NCI-H2227 treated with DMSO at 0.1 percent for 48 hours (cell line): Measurements from ENCODE around the gene BBX.

Experiments used
- DNase-seq: peaks from one replicate; lab custom pipeline; 2025; lab: John Stamatoyannopoulos, UW

Gene BBX

DNA sequence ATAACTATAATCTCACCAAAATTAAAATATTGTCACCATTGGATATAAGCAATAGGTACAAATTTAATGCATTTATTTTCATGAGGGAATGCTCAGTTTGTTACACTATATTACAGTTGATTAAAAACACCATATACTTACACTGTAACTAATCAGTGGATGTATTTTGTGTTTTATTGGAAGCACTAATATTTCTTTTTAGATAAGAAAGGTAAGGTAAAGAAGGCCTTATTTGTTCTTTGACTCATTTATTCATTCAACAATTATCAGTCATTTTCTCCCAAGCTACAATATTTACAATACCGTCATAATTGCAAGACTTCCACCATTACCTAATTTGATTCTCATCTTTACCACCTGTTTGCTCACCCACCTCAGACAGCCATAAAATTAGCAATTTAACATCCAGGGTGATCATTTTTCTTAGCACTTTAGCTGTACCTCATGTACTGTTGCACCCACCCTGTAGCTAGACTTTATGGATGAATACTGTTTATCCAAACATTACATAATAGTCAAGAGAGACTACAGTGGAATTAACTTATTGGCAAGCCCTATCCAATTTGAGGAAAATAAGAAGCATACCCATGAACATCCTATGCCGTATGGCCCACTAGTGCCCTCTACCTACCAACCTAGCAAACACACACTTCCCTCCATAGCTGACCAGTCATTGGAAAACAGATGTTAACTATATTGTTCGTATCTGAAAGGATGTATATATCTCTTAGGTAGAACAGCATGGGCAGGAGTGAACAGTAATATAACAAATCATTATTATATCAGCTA is 229.6 kb downstream of the BBX start:
- no peak for DNase-seq

GRCh38 chr3:107753494-107753893 is 230.7 kb downstream of the BBX start:
- peak; percentile 38 for DNase-seq

GRCh38 chr3:107753976-107754375 is 231.2 kb downstream of the BBX start:
- DNase-seq, result no peak

DNA sequence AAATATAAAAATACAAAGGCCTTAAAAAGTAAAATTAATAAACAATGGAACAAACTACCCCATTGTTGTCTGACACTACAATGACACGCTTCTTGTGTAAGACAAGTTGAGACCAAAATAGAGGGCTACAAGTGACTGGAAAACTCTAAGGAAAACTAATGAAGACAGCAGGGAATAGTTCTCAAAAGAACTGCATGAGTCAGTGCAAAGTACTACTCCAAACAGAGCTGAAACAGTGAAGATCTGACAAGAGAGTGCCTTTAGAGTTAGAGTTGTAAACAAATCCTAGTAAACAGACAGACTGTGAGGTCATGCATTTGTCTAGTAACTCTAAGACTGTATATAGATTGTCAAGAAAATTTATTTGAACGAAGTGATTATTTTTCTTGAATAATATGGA is 233.9 kb downstream of the BBX start:
- DNase-seq, result no peak

DNA sequence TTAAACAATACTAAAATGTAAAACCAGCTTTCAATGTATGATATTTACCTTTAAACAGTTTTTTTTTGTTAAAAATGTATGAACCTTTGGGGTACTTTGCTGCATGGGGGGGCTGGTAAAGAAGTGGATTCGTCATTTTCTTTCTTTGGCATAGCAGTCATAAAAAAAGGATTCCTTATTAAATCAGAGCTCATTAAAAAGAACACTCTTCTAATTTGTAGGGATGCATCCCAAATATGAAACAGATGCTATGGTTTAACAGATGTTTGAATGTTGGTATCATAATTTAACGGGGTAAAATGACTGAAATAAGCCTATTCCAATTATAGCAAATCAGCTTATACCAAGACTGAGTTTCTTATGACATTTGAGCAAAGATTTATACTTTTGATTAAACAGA is 234.4 kb downstream of the BBX start:
- no peak for DNase-seq

- no peak for DNase-seq
Observed at GRCh38 chr3:107760144-107760543, 237.4 kb downstream of the BBX start.

DNA sequence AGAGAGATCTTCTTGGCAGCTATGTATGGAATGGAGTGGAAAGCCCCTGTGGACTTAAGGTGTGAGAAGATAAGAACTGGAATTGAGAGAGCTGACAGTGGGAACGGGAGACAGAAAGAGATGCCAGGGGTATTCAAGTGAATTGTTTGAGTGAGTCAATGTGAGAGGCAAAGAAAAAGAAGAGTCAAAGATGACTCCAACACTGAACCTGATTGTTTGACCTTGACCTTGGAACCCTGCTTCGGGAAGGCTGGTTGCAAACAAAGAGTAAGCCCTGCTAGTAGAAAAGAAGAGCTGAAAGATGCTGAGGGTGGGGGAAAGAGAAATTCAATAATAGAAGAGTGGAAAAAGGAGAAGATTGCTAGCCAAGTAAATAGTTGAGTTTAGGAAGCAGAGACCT is 238.6 kb downstream of the BBX start:
- no peak for DNase-seq

GRCh38 chr3:107765524-107765923 is 242.8 kb downstream of the BBX start:
- no peak for DNase-seq

GRCh38 chr3:107767897-107768605 is 245.3 kb downstream of the BBX start:
- DNase-seq, result no peak

GRCh38 chr3:107769882-107770281 is 247.1 kb downstream of the BBX start:
- DNase-seq, result no peak

GRCh38 chr3:107772016-107772415 is 249.3 kb downstream of the BBX start:
- DNase-seq, result no peak

DNA sequence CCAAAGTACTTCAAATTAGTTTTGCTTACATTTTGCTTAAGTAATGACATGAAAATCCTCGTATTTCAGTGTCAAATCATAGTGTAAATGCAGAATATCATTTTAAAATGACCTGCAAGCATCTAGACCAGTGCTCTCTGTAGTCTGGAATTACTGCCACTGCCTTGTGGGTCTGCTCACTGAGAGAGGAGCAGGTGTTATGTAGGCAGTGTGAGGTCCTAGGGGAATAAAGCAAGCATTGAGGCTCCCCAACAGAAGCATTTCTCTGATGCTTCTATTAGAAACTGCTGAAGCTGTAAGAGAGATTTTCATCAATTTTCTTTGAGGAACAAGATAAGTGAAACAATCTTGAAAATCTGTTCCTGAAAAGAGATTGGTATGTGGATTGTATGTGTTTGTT is 253.2 kb downstream of the BBX start:
- no peak for DNase-seq

DNA sequence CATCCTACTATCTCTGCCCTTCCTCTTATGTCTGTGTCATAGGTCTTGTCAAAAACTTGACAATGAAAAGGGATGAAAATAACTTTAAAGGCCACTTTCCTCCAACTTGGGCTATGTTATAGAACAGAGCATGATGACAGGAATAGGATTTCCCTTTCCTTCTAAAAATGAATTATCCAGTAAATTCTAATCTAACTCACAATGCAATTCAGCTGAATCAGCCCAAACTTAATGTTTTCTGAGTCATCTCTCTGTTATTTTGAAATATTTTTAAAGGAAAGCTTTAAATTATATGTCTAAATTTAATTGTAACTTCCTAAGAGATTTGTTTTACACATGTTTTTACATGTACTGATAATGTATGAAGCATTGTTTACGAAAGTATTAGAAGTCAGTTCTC is 258.5 kb downstream of the BBX start:
- DNase-seq, result no peak

DNA sequence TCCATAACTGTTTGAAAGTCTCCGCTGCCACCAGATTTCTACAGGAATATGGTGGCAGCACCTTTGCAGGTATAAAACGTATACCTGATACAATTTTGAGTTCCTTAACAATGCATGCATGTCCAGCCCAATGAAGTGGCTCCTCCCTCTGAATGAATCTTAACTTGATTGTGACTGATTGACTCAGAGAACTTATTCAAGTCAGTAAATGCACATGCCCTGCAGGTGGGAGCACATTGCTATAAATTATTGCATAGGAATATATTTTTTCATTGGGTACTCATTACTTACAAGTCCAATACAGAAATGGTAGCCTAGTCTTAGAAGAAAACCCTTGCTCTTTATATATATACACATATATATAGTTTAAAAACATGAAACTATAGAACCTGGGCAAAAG is 259.3 kb downstream of the BBX start:
- DNase-seq, result no peak

- DNase-seq, result no peak
Observed at GRCh38 chr3:107790612-107791011, 267.9 kb downstream of the BBX start.

DNA sequence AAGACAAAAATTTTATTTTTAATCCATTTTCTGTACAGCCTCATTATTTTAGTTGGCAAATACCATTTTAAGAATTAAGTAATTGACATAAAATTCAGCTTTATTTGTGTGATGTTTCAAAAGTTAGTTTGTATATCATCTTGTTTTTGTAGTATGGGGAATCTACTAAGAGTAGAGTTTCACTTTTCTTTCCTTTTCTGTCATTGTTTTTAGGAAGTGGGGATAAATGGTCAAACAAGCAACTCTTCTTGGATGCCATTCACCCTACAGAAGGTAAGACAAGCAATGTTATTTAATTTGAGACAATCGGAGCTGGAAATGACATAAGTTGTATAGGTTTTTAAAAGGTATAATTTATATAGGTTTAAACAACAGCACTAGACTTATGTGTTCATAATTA is 268.3 kb downstream of the BBX start:
- no peak for DNase-seq

DNA sequence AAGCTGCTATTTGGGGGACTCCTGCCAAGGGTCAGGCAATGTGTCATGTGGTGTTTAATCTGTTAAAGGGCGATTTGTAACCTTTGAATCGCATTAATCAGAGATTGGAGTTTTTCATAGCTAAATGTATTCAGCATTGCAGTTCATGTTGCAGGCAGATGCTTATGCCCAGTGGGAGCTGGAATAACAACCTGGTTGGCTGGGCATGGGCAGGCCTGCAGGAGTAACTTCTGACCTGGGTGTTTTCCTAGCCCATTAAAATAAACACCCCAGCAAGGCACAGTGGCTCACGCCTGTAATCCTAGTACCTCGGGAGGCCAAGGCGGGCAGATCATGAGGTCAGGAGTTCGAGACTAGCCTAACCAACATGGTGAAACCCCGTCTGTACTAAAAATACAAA is 268.7 kb downstream of the BBX start:
- no peak for DNase-seq

DNA sequence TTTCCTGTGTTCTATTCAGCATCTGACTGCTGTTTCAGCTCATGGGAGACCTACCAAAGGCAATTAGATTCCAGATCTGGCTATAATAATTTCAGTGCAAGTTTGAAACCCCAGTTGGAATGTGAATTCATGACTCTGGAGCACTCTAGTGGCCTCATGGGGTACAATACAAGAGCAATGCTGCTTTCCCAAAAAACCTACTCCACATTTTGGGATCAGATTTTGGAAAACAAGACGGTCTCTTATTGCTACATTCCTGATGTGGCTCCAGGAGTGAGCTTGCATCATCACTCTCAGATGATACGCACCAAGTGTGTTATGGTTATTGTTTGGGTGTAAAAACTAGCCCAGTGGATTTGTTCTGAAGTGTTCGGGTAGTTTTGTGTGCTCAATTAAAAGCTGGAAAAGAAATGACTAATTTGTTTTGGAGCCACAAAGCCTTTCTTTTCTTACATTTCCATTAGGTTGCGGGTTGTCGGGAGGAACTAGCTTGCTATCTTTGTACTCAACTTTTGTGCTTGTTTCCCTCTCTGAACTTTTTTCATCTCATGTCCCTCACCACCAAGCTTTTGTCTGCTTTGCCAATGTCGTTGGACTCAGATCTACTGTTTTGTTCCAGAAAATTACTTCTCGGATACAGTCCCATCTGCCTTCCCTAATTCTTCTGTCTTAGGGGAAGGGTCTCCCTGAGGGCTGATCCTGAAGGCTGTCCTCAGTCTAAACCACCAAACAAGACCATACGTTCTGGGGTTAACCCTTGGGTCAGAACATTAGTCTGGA is 272.1 kb downstream of the BBX start:
- no peak for DNase-seq

GRCh38 chr3:107795514-107796094 is 272.8 kb downstream of the BBX start:
- no peak for DNase-seq

GRCh38 chr3:107796791-107797190 is 274.0 kb downstream of the BBX start:
- DNase-seq, result no peak

DNA sequence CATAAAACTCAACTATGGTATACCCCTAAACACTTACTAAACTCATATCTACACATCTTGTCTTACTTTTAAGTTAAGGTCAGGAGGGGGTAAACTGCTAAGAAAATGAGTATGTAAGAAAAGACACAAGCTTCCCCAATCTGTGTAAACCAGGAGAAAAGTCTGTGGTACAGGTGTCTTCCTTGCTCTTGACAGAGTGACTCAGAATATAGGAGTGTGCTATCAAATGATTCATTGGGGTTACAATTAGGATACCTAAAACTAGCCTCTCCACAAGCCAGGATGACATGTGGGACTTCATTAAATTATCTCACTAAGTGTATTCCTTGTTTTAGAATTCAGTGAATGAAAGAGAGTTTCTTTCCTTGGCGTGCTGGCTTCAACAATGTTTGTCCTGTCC is 274.8 kb downstream of the BBX start:
- no peak for DNase-seq

DNA sequence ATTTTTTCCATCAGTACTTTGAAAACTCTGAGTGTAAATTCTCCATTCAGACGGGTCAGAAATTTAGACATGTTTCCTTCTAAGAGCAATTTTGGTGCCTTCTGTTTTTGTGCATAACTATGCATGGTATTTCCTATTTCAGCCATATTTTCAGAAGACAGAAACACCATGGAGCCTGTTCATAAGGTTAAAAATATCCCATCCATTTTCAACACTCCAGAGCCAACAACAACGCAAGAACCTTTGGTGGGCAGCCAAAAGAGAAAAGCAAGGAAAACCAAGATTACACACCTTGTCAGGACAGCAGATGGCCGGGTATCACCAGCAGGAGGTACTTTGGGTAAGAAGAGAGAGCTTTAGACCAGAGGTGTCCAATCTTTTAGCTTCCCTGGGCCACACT is 275.6 kb downstream of the BBX start:
- DNase-seq, result no peak

- no peak for DNase-seq
Observed at GRCh38 chr3:107800710-107801109, 277.9 kb downstream of the BBX start.
